ENCODE measurements around the gene ANKMY2. TPM values are rescaled to one million over a fixed set of nuclear protein-coding genes. Genes with fewer than 3 reads are reported as not detected.

The ANKMY2 gene
- total RNA-seq, result 5.5 and 9.5 TPM in 2 replicates

DNA sequence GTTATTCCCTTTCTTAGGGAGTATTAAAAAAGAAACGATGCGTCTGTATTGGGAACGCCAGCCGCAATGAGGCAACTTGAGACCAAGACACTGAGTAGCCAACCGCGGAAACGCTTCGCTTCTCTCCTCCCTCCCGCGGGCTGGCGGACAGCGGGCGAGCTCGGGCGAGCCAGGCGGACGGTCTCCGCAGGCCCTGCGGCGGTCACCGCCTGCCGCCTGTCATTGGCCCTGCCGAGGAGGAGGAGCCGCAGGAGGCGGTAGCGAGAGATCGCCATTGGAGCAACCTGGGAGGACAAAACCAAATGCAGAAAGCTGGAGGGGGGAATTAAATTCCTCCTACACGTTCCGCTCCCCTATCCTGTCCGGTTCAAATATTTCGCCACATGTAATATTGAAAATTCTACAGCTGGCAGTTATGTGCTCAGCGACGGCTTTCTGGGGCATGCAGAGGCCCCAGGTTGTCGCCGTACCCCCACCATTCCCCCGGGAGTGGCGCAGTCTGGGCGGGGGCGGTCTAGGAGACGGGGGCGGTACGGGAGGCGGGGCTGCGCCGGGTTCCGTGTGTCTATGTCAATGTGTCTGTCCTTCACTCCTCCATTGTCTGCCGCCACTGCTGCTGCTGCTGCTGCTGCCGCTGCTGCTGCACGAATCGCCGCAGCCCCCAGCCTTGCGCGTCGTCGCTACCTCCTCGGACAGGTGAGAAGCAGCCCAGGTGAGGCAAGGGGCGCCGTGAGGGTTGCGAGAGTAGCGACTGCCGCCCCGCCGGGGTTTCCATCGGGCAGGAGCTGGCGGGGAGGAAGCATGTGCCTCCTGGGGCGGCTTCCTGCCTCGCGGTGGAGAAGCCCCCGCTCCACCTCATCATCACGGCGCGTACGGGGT lies at the start of gene ANKMY2, which contains the start of gene BZW2:
Gene ANKMY2 (minus strand): TSS at position 162 of the 879 bp plus-strand sequence. CDS start 181 bp downstream, outside the sequence.
Gene BZW2 (plus strand): TSS at position 589 of the 879 bp plus-strand sequence. CDS start 19,263 bp downstream, outside the sequence.
- no peaks in the 10 kb centered on the region for H3K36me3 ChIP-seq (ENCODE audit: control insufficient read depth, insufficient read depth, low read length)
- no peaks in the 10 kb centered on the region for H3K27me3 ChIP-seq (ENCODE audit: control insufficient read depth, insufficient read depth, low read length)
- peak within 1 kb of the TSS; percentile 91 for H3K4me3 ChIP-seq (ENCODE audit: low read depth, low read length)
- FAIRE-seq (no peak), DNase-seq (ENCODE audit: low read depth) (peak; percentile 89)
- TF ChIP-seq, protein P1, sequence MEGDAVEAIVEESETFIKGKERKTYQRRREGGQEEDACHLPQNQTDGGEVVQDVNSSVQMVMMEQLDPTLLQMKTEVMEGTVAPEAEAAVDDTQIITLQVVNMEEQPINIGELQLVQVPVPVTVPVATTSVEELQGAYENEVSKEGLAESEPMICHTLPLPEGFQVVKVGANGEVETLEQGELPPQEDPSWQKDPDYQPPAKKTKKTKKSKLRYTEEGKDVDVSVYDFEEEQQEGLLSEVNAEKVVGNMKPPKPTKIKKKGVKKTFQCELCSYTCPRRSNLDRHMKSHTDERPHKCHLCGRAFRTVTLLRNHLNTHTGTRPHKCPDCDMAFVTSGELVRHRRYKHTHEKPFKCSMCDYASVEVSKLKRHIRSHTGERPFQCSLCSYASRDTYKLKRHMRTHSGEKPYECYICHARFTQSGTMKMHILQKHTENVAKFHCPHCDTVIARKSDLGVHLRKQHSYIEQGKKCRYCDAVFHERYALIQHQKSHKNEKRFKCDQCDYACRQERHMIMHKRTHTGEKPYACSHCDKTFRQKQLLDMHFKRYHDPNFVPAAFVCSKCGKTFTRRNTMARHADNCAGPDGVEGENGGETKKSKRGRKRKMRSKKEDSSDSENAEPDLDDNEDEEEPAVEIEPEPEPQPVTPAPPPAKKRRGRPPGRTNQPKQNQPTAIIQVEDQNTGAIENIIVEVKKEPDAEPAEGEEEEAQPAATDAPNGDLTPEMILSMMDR (IDR thresholded peaks at IDR 0.05; ENCODE audit: insufficient read depth, low read length, severe bottlenecking), result no peak

DNA sequence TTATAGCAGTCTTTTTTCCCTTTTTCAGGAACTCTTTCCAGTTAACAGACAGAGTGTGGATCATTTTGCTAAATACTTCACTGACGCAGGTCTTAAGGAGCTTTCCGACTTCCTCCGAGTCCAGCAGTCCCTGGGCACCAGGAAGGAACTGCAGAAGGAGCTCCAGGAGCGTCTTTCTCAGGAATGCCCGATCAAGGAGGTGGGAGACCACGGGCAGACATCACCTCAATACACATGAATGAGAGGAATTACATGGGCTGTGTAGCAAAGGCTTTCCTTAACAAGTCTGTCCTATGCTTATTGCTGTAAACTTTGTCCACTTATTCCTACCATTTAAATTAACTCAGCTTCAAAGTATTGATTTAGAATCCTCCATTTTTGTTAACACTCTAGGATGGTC lies 49.3 kb upstream of the ANKMY2 start:
- Histone ChIP-seq H3K27me3 (ENCODE audit: control insufficient read depth, insufficient read depth, low read length) (no peaks in the 10 kb centered on the region), H3K4me3 (ENCODE audit: low read depth, low read length) (no peak overlapping the region), H3K36me3 (ENCODE audit: control insufficient read depth, insufficient read depth, low read length) (peaks cover 19% of the 10 kb centered on the region)
- FAIRE-seq (no peak), DNase-seq (ENCODE audit: low read depth) (no peak)
- TF ChIP-seq, protein P1 (IDR thresholded peaks at IDR 0.05; ENCODE audit: insufficient read depth, low read length, severe bottlenecking), result no peak

DNA sequence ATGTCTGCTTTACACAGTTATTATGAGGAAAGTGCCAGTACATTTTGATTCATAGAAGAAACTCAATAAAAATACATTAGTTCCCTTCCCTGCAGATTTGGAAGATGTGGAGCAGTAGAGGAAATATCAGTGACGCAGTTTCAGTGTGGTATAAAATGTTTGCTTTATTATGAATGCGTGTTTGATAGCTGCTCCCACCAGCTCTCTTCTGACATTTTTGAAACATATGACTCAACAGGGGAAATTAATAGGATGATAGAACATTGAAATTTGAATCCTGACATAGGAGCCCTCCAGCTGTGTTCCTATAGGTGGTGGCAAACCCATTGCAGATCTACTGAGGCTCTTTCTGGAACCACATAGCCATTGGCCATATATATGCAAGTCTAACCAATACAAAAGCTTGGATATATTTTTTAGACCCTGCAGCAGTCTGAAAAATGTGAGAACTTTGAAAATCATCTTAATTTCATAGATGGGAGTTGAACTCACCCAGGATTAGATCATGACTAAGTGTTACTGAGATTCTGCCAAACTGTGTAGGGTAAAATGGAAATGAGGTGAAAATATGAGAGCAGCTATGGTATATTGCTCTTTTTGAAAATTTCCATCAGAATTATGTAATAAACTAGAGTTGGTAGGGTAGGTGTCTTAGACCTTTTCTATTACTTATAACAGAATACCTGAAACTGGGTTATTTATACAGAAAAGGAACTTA lies 48.2 kb upstream of the ANKMY2 start:
- H3K4me3 ChIP-seq (ENCODE audit: low read depth, low read length), result no peak overlapping the region
- FAIRE-seq, result no peak
- no peaks in the 10 kb centered on the region for H3K27me3 ChIP-seq (ENCODE audit: control insufficient read depth, insufficient read depth, low read length)
- TF ChIP-seq, protein P1 (IDR thresholded peaks at IDR 0.05; ENCODE audit: insufficient read depth, low read length, severe bottlenecking), result no peak
- H3K36me3 ChIP-seq (ENCODE audit: control insufficient read depth, insufficient read depth, low read length), result peaks cover 22% of the 10 kb centered on the region
- DNase-seq (ENCODE audit: low read depth), result no peak

DNA sequence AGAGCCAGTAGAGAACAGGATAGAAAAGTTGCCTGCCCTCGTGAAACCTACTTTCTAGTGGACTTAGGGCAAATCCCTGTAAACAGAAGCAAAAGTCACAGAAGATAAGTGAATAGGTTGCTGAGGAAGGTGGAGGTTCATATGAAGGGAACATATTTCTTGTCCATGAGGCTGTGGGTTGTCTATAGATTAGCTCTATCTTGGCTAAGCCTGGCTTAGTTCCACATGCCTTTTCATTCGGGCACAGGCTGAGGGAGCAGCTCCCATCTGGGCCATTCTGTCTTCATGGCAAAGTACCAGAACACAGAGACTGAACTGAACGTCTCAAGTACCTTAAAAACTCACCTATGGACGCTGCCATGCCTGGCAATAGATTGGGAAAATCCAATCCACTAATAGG lies 45.7 kb upstream of the ANKMY2 start:
- no peaks in the 10 kb centered on the region for H3K27me3 ChIP-seq (ENCODE audit: control insufficient read depth, insufficient read depth, low read length)
- no peak overlapping the region for H3K4me3 ChIP-seq (ENCODE audit: low read depth, low read length)
- TF ChIP-seq, protein P1 (IDR thresholded peaks at IDR 0.05; ENCODE audit: insufficient read depth, low read length, severe bottlenecking), result no peak
- DNase-seq (ENCODE audit: low read depth) (no peak), FAIRE-seq (no peak)
- H3K36me3 ChIP-seq (ENCODE audit: control insufficient read depth, insufficient read depth, low read length), result peaks cover 8% of the 10 kb centered on the region

DNA sequence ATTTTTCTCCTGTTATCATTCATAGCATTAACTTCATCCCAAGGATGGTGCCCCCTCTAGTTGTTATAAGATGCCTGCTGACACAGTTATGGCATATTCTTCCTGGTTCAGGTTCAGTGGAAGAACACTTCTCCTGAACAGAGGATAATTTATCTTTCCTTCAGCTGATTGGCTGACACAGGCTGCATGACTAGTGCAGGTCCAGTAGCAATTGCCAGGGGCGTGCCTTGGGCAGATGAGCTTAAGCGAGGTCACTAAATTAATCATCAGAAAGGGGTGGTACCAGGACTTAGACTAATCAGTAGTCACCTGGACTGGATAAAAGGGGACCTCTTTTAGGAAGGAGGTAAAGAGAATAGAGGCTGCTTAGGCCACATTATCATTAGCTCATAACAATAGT lies 42.7 kb upstream of the ANKMY2 start:
- no peak overlapping the region for H3K4me3 ChIP-seq (ENCODE audit: low read depth, low read length)
- H3K36me3 ChIP-seq (ENCODE audit: control insufficient read depth, insufficient read depth, low read length), result peaks cover 9% of the 10 kb centered on the region
- TF ChIP-seq, protein P1 (IDR thresholded peaks at IDR 0.05; ENCODE audit: insufficient read depth, low read length, severe bottlenecking), result no peak
- H3K27me3 ChIP-seq (ENCODE audit: control insufficient read depth, insufficient read depth, low read length), result no peaks in the 10 kb centered on the region
- FAIRE-seq (no peak), DNase-seq (ENCODE audit: low read depth) (peak; percentile 69)
